Astrocyte of the spinal cord (primary cell): ENCODE measurements around the gene FAM76B.

Experiments
- DNase-seq: peaks from one replicate; pipeline ENCODE4 v3.0.0; 2011; ENCODE audit warnings: low read depth, low spot score
- H3K4me3 ChIP-seq: 2 replicates; pipeline ENCODE4 v1.5.1; 2011; ENCODE audit warnings: low read depth, mild to moderate bottlenecking, low read length, moderate library complexity
- CTCF ChIP-seq: IDR thresholded peaks from 2 replicates; pipeline ENCODE4 v1.5.1; 2012; ENCODE audit warnings: low read depth, mild to moderate bottlenecking, low read length, inconsistent platforms
- in situ Hi-C: cut with HindIII; loops from 2 replicates; pipeline ENCODE4 v1.10.0; 2017; ENCODE audit warnings: low sequenced_read_pairs

The FAM76B gene

GRCh38 chr11:95767498-95767897, 22.1 kb downstream of the FAM76B start:
- DNase-seq: peak; percentile 8
- in situ Hi-C loops: no loop called here
- H3K4me3 ChIP-seq: no peak overlapping the region
- no peak for TF ChIP-seq CTCF

GRCh38 chr11:95766701-95767100, 22.9 kb downstream of the FAM76B start:
- in situ Hi-C loops: no loop called here
- no peak for TF ChIP-seq CTCF
- no peak for DNase-seq
- no peak overlapping the region for H3K4me3 ChIP-seq

- peak; percentile 47 for TF ChIP-seq CTCF
- peak; percentile 76 for DNase-seq
- in situ Hi-C loops: no loop called here
- no peak overlapping the region for H3K4me3 ChIP-seq
Observed at GRCh38 chr11:95764267-95764898, 25.2 kb downstream of the FAM76B start.

- DNase-seq: peak; percentile 8
- in situ Hi-C loops: no loop called here
- no peak overlapping the region for H3K4me3 ChIP-seq
- no peak for TF ChIP-seq CTCF
Observed at GRCh38 chr11:95762534-95762933, 27.0 kb downstream of the FAM76B start.

GRCh38 chr11:95760941-95761340, 28.6 kb downstream of the FAM76B start:
- TF ChIP-seq CTCF: no peak
- H3K4me3 ChIP-seq: no peak overlapping the region
- in situ Hi-C loops: no loop called here
- DNase-seq: no peak

- no peak for DNase-seq
- in situ Hi-C loops: no loop called here
- no peak overlapping the region for H3K4me3 ChIP-seq
- TF ChIP-seq CTCF: no peak
Observed at GRCh38 chr11:95751515-95751914, 38.1 kb downstream of the FAM76B start.

- in situ Hi-C loops: no loop called here
- DNase-seq: no peak
- no peak for TF ChIP-seq CTCF
- no peak overlapping the region for H3K4me3 ChIP-seq
Observed at GRCh38 chr11:95750101-95750500, 39.5 kb downstream of the FAM76B start.
